Progenitor cell of endocrine pancreas (in vitro differentiated cells): Measurements from ENCODE around the gene EN2. TPM values are rescaled to one million over a fixed set of nuclear protein-coding genes. Genes with fewer than 3 reads are reported as not detected.

Experiments
- DNase-seq: peaks from one replicate; pipeline ENCODE4 v3.0.0; 2021; ENCODE audit warnings: low spot score; ENCODE audit not compliant: unreplicated experiment
- H3K27ac Mint-ChIP-seq: 2 replicates; pipeline ENCODE4 v1.8.0; 2021; ENCODE audit warnings: mild to moderate bottlenecking, moderate library complexity, mixed read lengths
- H3K27me3 Mint-ChIP-seq: 2 replicates; pipeline ENCODE4 v1.8.0; 2021; ENCODE audit warnings: mixed read lengths
- H3K36me3 Mint-ChIP-seq: 2 replicates; pipeline ENCODE4 v1.8.0; 2022; ENCODE audit warnings: mixed read lengths; ENCODE audit not compliant: insufficient read depth
- H3K4me1 Mint-ChIP-seq: 2 replicates; pipeline ENCODE4 v1.8.0; 2021; ENCODE audit warnings: low read depth, mixed read lengths
- H3K4me3 Mint-ChIP-seq: 2 replicates; pipeline ENCODE4 v1.8.0; 2021; ENCODE audit warnings: low read depth, mild to moderate bottlenecking, moderate library complexity, mixed read lengths
- H3K9me3 Mint-ChIP-seq: 2 replicates; pipeline ENCODE4 v1.8.0; 2021; ENCODE audit warnings: low read depth, mixed read lengths
- CTCF ChIP-seq: fragments of 200-600 bp; sonication (generic); IDR thresholded peaks from one replicate; pipeline ENCODE4 v1.5.0; 2021; ENCODE audit warnings: antibody characterized with exemption, mild to moderate bottlenecking; ENCODE audit not compliant: unreplicated experiment
- total RNA-seq: library from RNA; stranded (reverse); gene quantifications from 2 replicates; pipeline ENCODE4 v1.2.1, GENCODE V29; 2021

EN2 gene
- total RNA-seq, 1 donor from 2014 or later = not detected

DNA sequence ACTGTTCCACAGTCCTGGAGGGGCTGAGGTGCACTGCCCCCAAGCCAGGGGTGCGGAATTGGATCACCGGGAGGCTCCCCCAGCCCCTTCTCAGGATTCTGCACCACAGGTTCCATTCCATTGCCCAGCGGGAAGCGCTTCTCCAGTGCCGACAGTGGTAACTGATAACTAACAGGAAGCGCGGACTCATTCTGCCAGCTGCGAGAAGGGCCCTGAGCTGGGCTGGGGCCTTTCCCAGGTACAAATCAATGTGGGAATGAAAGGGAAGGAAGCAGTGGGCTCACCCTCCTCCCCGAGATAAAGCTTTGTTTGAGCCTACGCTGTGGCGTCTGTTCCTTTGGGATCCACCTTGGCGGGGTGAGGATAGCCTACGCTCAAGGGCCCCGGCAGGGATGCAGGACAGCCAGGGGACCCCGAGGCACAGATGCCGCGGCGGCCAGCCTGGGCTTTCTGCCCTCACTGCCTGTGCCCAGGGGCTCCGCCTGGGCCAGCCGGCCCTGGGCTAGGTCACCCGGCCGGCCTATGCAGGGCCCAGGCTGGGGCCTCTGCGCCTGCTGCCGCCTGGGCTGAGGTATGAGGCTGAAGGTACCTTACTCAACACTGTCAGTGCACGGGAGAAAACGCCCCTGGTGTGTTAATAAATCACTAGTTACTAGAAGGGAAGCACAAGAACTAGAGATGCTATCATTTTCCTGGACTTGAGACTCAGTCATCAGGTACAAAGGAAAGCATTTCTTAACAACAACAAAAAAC, 39.4 kb downstream of the EN2 start:
- no peaks in the 10 kb centered on the region for H3K9me3 Mint-ChIP-seq
- no peak overlapping the region for H3K4me3 Mint-ChIP-seq
- peaks cover 1% of the 10 kb centered on the region for H3K4me1 Mint-ChIP-seq
- H3K27me3 Mint-ChIP-seq = peaks cover 84% of the 10 kb centered on the region
- no peaks in the 10 kb centered on the region for H3K36me3 Mint-ChIP-seq
- no peak for DNase-seq
- no peak for TF ChIP-seq CTCF
- H3K27ac Mint-ChIP-seq = no peak overlapping the region

GRCh38 chr7:155505422-155505793, 47.5 kb downstream of the EN2 start:
- Mint-ChIP-seq H3K27ac (no peak overlapping the region), H3K4me3 (no peak overlapping the region), H3K27me3 (peaks cover 99% of the 10 kb centered on the region), H3K4me1 (peaks cover 3% of the 10 kb centered on the region), H3K9me3 (no peaks in the 10 kb centered on the region), H3K36me3 (no peaks in the 10 kb centered on the region)
- no peak for TF ChIP-seq CTCF
- no peak for DNase-seq

- Mint-ChIP-seq H3K9me3 (no peaks in the 10 kb centered on the region), H3K4me1 (peaks cover 3% of the 10 kb centered on the region), H3K4me3 (no peak overlapping the region), H3K36me3 (no peaks in the 10 kb centered on the region), H3K27me3 (peaks cover 99% of the 10 kb centered on the region), H3K27ac (peak overlapping the region; percentile 66)
- DNase-seq = no peak
- no peak for TF ChIP-seq CTCF
These were observed 49.0 kb downstream of the EN2 start for GRCh38 chr7:155506854-155507337.

DNA sequence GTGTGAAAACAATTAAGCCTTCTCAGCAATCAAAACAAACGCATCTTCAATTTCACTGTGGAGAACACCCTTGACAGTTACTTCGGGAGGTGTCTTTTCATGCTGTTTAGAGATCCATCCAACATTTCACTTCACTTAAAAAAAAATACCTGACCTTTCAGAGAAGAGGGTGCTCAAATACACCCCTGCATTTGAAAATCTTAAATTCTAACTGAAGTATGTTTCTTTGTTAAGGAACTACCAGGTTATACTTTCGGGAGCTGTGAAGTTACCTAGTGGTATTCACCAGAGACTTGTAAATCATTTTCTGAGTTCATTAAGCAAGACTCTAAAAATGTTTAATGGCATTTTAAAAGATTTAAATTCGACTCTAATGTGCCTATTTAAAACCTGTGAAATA, 49.6 kb downstream of the EN2 start:
- Mint-ChIP-seq H3K36me3 (no peaks in the 10 kb centered on the region), H3K27ac (no peak overlapping the region), H3K9me3 (no peaks in the 10 kb centered on the region), H3K27me3 (peaks cover 99% of the 10 kb centered on the region), H3K4me3 (no peak overlapping the region), H3K4me1 (peaks cover 3% of the 10 kb centered on the region)
- DNase-seq = no peak
- no peak for TF ChIP-seq CTCF

DNA sequence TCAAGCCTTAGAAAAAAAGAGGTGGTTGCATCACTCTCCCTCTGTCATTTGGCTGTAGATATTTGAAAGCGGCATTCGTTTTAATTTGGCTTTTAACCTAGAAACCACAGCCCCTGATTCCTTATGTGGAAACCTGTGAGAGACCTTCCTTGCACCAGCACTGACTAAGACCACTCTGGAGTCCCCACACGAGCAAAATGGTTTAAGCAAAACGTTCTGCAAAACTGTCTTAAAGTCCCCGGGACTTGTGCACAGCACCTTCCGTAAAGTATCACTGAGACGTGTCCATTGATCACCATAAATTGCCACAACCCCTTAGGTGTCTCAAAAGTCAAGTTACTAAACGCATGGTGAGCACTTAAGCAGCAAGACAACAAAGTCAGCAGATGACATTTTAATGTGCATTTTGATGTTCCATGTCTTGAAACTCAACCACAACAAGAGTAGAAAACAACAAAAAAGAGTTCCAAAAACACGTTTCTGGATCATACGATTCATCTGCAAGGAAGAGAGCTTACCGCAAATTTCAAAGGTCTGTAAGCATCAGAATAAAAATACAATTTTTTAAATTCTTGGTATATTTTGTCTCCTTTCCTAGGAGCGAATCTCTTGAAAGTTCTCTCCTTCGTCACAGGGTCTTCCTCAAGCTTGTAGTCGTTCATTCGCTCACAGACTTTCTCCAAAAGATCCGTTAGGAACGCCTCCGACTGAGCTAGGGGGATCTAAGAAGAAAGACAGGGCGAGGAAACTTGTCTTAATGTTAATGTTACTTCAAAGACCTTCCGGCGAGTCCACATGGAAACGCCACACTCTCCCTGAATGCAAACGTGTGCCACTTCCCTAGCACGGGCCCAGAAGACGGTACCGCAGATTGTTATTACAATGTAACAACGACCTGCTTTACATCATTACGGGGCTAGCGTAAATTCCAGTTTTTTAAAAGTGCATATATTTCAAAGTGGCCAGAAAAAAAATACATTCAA, 50.7 kb downstream of the EN2 start:
- TF ChIP-seq CTCF = no peak
- H3K27me3 Mint-ChIP-seq = peaks cover 99% of the 10 kb centered on the region
- no peaks in the 10 kb centered on the region for H3K9me3 Mint-ChIP-seq
- peaks cover 3% of the 10 kb centered on the region for H3K4me1 Mint-ChIP-seq
- no peaks in the 10 kb centered on the region for H3K36me3 Mint-ChIP-seq
- no peak for DNase-seq
- peak overlapping the region; percentile 37 for H3K27ac Mint-ChIP-seq
- H3K4me3 Mint-ChIP-seq = peak overlapping the region; percentile 54
